MM.1S (cell line): ENCODE measurements around the gene FCHO1.

Source experiments
- DNase-seq: peaks from one replicate; pipeline ENCODE4 v3.0.0-alpha.2; 2015
- H2AFZ ChIP-seq: fragments of 300-600 bp; sonication (generic); 2 replicates; pipeline ENCODE4 v1.6.0; 2016; ENCODE audit warnings: antibody characterized with exemption, low read length
- H3F3A ChIP-seq: fragments of 300-600 bp; sonication (generic); 2 replicates; pipeline ENCODE4 v1.6.1; 2016; ENCODE audit warnings: mild to moderate bottlenecking, antibody characterized with exemption, low read length, moderate library complexity, mixed read lengths; ENCODE audit not compliant: insufficient read depth
- H3K27ac ChIP-seq: fragments of 300-600 bp; sonication (generic); 2 replicates; pipeline ENCODE4 v1.5.1; 2016; ENCODE audit warnings: mild to moderate bottlenecking, low read length
- H3K27me3 ChIP-seq: fragments of 300-600 bp; sonication (generic); replicated peaks from 2 replicates; pipeline ENCODE4 v1.6.0; 2016; ENCODE audit warnings: low read length; ENCODE audit not compliant: insufficient read depth
- H3K36me3 ChIP-seq: fragments of 300-600 bp; sonication (generic); replicated peaks from 2 replicates; pipeline ENCODE4 v1.6.1; 2016; ENCODE audit warnings: mild to moderate bottlenecking, low read length, mixed read lengths; ENCODE audit not compliant: insufficient read depth
- H3K4me1 ChIP-seq: fragments of 300-600 bp; sonication (generic); 2 replicates; pipeline ENCODE4 v1.6.1; 2016; ENCODE audit warnings: low read length, mixed read lengths
- H3K4me2 ChIP-seq: fragments of 300-600 bp; sonication (generic); 2 replicates; pipeline ENCODE4 v1.6.0; 2016; ENCODE audit warnings: low read depth, low read length
- H3K4me3 ChIP-seq: fragments of 300-600 bp; sonication (generic); 2 replicates; pipeline ENCODE4 v1.5.1; 2016; ENCODE audit warnings: low read length, mixed read lengths
- H3K79me2 ChIP-seq: fragments of 300-600 bp; sonication (generic); 2 replicates; pipeline ENCODE4 v1.6.1; 2016; ENCODE audit warnings: mixed run types, low read length, mixed read lengths
- H3K9ac ChIP-seq: fragments of 300-600 bp; sonication (generic); 2 replicates; pipeline ENCODE4 v1.6.1; 2016; ENCODE audit warnings: low read length, mixed read lengths
- H3K9me2 ChIP-seq: fragments of 300-600 bp; sonication (generic); replicated peaks from 2 replicates; pipeline ENCODE4 v1.6.1; 2016; ENCODE audit warnings: mild to moderate bottlenecking, low read length, mixed read lengths; ENCODE audit not compliant: insufficient read depth
- H3K9me3 ChIP-seq: fragments of 300-600 bp; sonication (generic); replicated peaks from 2 replicates; pipeline ENCODE4 v1.6.1; 2016; ENCODE audit warnings: mild to moderate bottlenecking, low read length, mixed read lengths; ENCODE audit not compliant: insufficient read depth
- H4K20me1 ChIP-seq: fragments of 300-600 bp; sonication (generic); 2 replicates; pipeline ENCODE4 v1.6.1; 2016; ENCODE audit warnings: mild to moderate bottlenecking, low read length, moderate library complexity, mixed read lengths; ENCODE audit not compliant: insufficient read depth
- EZH2 ChIP-seq: fragments of 300-600 bp; sonication (generic); optimal IDR thresholded peaks from 2 replicates; pipeline ENCODE3; 2017; ENCODE audit warnings: low read depth, mild to moderate bottlenecking, antibody characterized with exemption, low read length, mixed read lengths
- EZH2phosphoT487 ChIP-seq: fragments of 300-600 bp; sonication (generic); IDR thresholded peaks from 2 replicates; pipeline ENCODE4 v1.6.1; 2018; ENCODE audit warnings: antibody characterized with exemption, low read length
- TF ChIP-seq, protein P1 (sequence below): fragments of 300-600 bp; sonication (generic); IDR thresholded peaks from 2 replicates; pipeline ENCODE4 v1.5.1; 2016; ENCODE audit warnings: antibody characterized with exemption, low read length, mixed read lengths

FCHO1 gene

DNA sequence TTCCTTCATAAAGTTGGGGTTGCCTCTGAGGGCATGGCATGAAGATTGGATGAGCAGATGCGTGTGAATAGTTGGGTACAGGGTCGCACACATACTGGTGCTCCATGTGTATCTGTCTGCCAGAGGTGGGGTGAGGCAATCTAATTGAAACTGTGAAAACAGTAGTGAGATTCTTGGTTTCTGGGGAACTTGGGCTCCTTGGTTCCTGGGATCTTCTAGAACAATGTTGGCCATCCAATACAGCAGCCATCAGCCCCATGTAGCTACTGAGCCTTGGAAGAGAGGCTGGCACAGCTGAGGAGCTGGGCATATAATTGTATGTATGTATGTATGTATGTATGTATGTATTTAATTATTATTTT lies 616 bp downstream of the FCHO1 start:
- H3K9me2 ChIP-seq, result no peaks in the 10 kb centered on the region
- H2AFZ ChIP-seq, result peak overlapping the region; percentile 70
- H3K4me2 ChIP-seq, result peak overlapping the region; percentile 74
- H3K9ac ChIP-seq, result peak overlapping the region; percentile 45
- peaks cover 16% of the 10 kb centered on the region for H3K4me1 ChIP-seq
- peak overlapping the region; percentile 76; the same call in 1 of the 2 replicates for H3K27ac ChIP-seq
- H3K9me3 ChIP-seq, result no peaks in the 10 kb centered on the region
- TF ChIP-seq EZH2phosphoT487 (no peak), EZH2 (no peak)
- TF ChIP-seq, protein P1, sequence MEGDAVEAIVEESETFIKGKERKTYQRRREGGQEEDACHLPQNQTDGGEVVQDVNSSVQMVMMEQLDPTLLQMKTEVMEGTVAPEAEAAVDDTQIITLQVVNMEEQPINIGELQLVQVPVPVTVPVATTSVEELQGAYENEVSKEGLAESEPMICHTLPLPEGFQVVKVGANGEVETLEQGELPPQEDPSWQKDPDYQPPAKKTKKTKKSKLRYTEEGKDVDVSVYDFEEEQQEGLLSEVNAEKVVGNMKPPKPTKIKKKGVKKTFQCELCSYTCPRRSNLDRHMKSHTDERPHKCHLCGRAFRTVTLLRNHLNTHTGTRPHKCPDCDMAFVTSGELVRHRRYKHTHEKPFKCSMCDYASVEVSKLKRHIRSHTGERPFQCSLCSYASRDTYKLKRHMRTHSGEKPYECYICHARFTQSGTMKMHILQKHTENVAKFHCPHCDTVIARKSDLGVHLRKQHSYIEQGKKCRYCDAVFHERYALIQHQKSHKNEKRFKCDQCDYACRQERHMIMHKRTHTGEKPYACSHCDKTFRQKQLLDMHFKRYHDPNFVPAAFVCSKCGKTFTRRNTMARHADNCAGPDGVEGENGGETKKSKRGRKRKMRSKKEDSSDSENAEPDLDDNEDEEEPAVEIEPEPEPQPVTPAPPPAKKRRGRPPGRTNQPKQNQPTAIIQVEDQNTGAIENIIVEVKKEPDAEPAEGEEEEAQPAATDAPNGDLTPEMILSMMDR, result no peak
- H3K27me3 ChIP-seq, result no peaks in the 10 kb centered on the region
- no peaks in the 10 kb centered on the region for H3K79me2 ChIP-seq
- peak overlapping the region; percentile 70 for H3K4me3 ChIP-seq
- 0 out of 2 replicates have a peak, but pooled peaks cover 5% of the 10 kb centered on the region for H3F3A ChIP-seq
- no peaks in the 10 kb centered on the region for H4K20me1 ChIP-seq
- no peak for DNase-seq
- H3K36me3 ChIP-seq, result no peaks in the 10 kb centered on the region

DNA sequence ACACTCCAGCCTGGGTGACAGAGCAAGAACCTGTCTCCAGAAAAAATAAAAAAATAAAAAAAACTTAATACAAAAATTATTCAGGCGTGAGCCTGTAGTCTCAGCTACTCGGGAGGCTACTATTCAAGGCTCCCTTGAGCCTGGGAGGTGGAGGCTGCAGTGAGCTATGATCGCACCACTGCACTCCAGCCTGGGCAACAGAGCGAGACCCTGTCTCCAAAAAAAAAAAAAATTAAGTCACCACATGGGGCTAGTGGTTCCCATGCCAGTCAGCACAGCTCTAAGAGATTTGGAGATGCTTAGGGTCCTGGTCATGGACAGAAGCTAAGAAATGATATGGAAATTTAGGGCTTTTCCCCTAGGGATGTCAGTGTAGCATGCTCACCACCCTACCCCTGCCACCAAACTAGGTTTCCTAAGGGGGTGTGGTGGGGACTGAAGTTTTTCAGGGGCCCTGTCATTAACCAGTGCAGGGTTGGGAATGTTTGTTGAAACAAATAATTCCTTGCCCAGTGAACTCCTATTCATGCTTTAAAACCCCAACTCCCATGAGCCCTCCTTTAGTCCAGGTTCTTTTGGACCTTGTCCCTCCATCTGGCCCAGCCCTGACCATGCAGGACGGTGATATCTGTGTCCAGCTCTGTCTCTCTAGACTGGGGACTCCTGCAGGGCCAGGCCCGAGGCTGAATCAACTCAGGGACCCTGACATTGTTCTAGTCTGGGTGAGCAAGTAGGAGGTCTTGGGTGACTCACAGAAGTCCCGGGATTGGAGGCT lies 1.8 kb downstream of the FCHO1 start:
- Histone ChIP-seq H3K27ac (no peak overlapping the region), H3K4me3 (no peak overlapping the region), H3K9ac (no peak overlapping the region), H3K4me2 (no peak overlapping the region), H3K79me2 (no peaks in the 10 kb centered on the region), H3K4me1 (peaks cover 16% of the 10 kb centered on the region), H3K27me3 (no peaks in the 10 kb centered on the region), H2AFZ (no peak overlapping the region), H3K9me3 (no peaks in the 10 kb centered on the region), H3F3A (0 out of 2 replicates have a peak, but pooled peaks cover 5% of the 10 kb centered on the region), H4K20me1 (no peaks in the 10 kb centered on the region), H3K36me3 (no peaks in the 10 kb centered on the region), H3K9me2 (no peaks in the 10 kb centered on the region)
- DNase-seq, result no peak
- TF ChIP-seq EZH2phosphoT487 (no peak), EZH2 (no peak)
- TF ChIP-seq, protein P1, result no peak

DNA sequence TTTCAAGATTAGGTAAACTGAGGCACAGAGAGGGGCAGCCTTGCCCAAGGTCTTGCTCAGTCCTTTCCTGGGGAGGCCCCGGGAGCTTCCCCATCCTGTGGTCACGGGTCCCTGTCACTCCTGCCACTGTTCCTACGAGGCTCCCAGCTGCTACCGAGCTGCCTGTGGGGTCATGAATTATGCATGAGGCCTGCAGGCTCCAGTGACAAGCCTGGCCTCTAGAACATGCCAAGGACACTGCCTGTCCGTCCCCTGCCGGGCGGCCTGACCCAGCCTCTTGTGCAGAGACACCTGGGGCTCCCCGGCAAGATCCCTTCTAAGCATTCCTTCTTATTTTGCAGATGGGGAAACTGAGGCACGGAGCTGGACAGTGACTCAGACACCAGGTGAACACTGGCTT lies 2.7 kb downstream of the FCHO1 start:
- H3K27ac ChIP-seq, result no peak overlapping the region
- no peaks in the 10 kb centered on the region for H3K9me2 ChIP-seq
- no peaks in the 10 kb centered on the region for H3K79me2 ChIP-seq
- H3K27me3 ChIP-seq, result no peaks in the 10 kb centered on the region
- no peak overlapping the region for H3K4me2 ChIP-seq
- DNase-seq, result no peak
- TF ChIP-seq, protein P1, result no peak
- no peak for TF ChIP-seq EZH2phosphoT487
- no peak for TF ChIP-seq EZH2
- no peaks in the 10 kb centered on the region for H4K20me1 ChIP-seq
- peaks cover 16% of the 10 kb centered on the region for H3K4me1 ChIP-seq
- no peak overlapping the region for H2AFZ ChIP-seq
- no peak overlapping the region for H3K4me3 ChIP-seq
- H3K9ac ChIP-seq, result no peak overlapping the region
- no peaks in the 10 kb centered on the region for H3K36me3 ChIP-seq
- H3F3A ChIP-seq, result 0 out of 2 replicates have a peak, but pooled peaks cover 5% of the 10 kb centered on the region
- no peaks in the 10 kb centered on the region for H3K9me3 ChIP-seq
